Bronchial epithelial cell (primary cell): ENCODE results near the gene DNALI1. TPM values are rescaled to one million over a fixed set of nuclear protein-coding genes. Genes with fewer than 3 reads are reported as not detected.
"Not testable (repeated sequence)": the region's sequence is repeated elsewhere in the genome, so short reads cannot be mapped to it uniquely, and the experiment has no call there.

Experiments
- DNase-seq: peaks from one replicate; pipeline ENCODE4 v3.0.0-alpha.2; 2010; ENCODE audit warnings: low read depth
- FAIRE-seq: peaks from 2 replicates; lab custom pipeline; 2011; peaks lifted over from hg19 to GRCh38; lab: Jason Lieb, UNC
- H3K27me3 ChIP-seq: 2 replicates; pipeline ENCODE4 v1.5.1; 2011; ENCODE audit warnings: low read length; ENCODE audit not compliant: control insufficient read depth, insufficient read depth
- H3K36me3 ChIP-seq: 2 replicates; pipeline ENCODE4 v1.5.1; 2011; ENCODE audit warnings: low read length; ENCODE audit not compliant: control insufficient read depth, insufficient read depth
- H3K4me3 ChIP-seq: 2 replicates; pipeline ENCODE4 v1.5.1; 2011; ENCODE audit warnings: mild to moderate bottlenecking, low read depth, low read length, control low read depth
- total RNA-seq: library from RNA; depleted of rRNA; stranded (reverse); fragments of >200 nt; gene quantifications from 2 replicates; pipeline ENCODE4 v1.2.1, GENCODE V29; 2014
- TF ChIP-seq, protein P1 (sequence below): IDR thresholded peaks from 2 replicates; pipeline ENCODE4 v1.5.1; 2011; ENCODE audit warnings: mild to moderate bottlenecking, moderate library complexity, low read length, control low read depth, inconsistent platforms; ENCODE audit not compliant: insufficient read depth, severe bottlenecking

Gene DNALI1
- total RNA-seq, 1 donor from 2014 or later, result under 0.01 TPM

DNA sequence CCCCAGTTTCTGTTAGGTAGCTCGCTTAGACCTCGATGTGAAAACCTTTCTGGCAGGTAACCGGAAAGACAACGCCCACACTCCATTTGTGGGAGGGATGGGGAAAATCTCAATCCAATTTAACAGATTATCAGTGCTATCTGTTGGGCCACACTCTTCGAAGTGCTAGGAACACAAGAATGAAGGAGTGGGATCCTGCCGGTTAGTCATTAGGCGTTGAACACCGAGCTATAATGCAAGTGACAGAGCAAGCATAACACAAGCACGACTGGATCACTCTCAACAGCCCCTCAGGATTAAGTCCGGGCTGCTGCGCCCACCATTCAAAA lies 3.2 kb upstream of the DNALI1 start:
- TF ChIP-seq, protein P1, sequence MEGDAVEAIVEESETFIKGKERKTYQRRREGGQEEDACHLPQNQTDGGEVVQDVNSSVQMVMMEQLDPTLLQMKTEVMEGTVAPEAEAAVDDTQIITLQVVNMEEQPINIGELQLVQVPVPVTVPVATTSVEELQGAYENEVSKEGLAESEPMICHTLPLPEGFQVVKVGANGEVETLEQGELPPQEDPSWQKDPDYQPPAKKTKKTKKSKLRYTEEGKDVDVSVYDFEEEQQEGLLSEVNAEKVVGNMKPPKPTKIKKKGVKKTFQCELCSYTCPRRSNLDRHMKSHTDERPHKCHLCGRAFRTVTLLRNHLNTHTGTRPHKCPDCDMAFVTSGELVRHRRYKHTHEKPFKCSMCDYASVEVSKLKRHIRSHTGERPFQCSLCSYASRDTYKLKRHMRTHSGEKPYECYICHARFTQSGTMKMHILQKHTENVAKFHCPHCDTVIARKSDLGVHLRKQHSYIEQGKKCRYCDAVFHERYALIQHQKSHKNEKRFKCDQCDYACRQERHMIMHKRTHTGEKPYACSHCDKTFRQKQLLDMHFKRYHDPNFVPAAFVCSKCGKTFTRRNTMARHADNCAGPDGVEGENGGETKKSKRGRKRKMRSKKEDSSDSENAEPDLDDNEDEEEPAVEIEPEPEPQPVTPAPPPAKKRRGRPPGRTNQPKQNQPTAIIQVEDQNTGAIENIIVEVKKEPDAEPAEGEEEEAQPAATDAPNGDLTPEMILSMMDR, result no peak
- Histone ChIP-seq H3K4me3 (peak overlapping the region; percentile 100), H3K27me3 (no peaks in the 10 kb centered on the region), H3K36me3 (peaks cover 4% of the 10 kb centered on the region)
- DNase-seq (peak; percentile 4), FAIRE-seq (no peak)

DNA sequence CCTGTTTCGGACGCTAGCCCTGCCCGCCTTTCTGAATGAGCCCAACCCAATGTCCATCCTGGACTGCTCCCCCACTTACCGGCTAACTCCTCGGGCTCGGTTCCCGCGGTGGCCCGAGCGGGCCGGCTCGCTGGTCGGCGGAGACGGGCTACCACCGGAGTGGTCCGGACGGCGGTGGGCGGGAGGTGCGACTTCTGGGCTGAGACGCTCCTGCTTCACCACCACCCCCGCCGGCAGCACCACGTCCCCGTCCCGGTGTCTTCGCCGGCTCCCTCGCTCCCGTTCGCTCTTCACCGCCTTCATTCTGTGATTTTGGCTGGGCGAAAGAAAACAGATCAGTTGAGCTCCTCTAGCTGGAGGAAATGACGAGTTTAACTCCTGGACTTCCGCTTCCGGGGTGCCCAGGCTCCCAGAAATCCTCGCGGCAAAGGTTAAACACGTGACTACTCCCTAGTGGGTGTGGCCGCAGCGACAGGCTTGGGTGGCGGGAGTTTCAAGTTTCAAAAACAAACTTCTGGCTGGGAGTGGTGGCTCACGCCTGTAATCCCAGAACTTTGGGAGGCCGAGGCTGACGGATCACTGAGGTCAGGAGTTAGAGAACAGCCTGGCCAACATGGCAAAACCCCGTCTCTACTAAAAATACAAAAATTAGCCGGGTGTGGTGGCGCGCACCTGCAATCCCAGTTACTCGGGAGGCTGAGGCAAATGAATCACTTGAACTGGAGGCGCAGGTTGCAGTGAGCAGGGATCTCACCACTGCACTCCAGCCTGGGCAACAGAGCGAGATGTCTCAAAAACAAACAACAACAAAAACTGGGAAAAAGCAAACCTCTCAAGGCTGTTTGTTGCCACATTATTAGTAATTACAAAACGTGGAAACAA lies 2.6 kb upstream of the DNALI1 start, which contains the start of gene SNIP1:
TSS of gene SNIP1 (minus strand) at position 367 of the 882 bp plus-strand sequence. CDS start at position 303, 64 bp downstream.
- FAIRE-seq, result no peak

DNA sequence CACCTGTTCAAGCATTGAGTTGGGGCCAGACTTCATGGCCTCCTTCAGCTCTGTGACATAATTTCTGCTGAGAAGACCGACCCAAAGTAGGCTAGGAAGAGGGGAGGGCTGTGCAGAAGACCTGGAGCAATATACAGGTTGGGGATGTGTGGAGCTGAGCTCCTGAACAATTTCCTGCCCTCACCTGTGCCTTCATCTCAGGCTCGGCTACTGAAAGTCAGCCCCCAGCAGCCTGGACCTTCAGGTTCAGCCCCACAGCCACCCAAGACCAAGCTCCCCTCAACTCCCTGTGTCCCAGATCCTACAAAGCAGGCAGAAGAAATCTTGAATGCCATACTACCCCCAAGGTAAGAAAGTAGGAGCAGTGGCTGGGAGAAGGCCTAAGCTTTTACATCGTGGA lies 662 bp downstream of the DNALI1 start:
- TF ChIP-seq, protein P1, result no peak
- no peak for DNase-seq
- peaks cover 2% of the 10 kb centered on the region for H3K36me3 ChIP-seq
- no peak for FAIRE-seq
- H3K4me3 ChIP-seq, result no peak overlapping the region
- H3K27me3 ChIP-seq, result no peaks in the 10 kb centered on the region

More for the DNA sequence above, 2.6 kb upstream of the DNALI1 start, which contains the start of gene SNIP1:
- Histone ChIP-seq H3K27me3 (no peaks in the 10 kb centered on the region), H3K4me3 (peak within 1 kb of the TSS; percentile 100), H3K36me3 (peaks cover 3% of the 10 kb centered on the region)
- DNase-seq, result peak; percentile 86
- TF ChIP-seq, protein P1, result no peak

DNA sequence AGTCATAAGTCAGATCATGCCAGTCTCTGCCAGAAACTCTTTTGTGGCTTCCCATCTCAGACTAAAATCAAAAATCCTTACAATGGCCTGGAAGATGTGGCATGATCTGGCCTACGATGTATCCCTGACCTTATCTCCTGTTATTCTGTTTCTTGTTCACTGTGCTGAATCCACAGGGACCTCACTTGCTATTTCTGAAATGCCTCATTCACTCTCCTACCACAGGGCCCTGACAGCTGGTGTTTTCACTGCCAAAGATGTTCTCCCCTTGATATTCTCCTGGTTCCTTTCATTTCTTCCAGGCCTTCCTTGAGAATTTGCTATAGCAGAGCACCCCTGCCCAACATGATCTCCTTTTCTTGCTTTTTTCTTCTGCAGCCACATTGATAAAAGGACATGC lies 1.7 kb downstream of the DNALI1 start:
- FAIRE-seq, result no peak
- Histone ChIP-seq H3K4me3 (no peak overlapping the region), H3K27me3 (no peaks in the 10 kb centered on the region), H3K36me3 (no peaks in the 10 kb centered on the region)
- TF ChIP-seq, protein P1, result no peak
- DNase-seq, result no peak

DNA sequence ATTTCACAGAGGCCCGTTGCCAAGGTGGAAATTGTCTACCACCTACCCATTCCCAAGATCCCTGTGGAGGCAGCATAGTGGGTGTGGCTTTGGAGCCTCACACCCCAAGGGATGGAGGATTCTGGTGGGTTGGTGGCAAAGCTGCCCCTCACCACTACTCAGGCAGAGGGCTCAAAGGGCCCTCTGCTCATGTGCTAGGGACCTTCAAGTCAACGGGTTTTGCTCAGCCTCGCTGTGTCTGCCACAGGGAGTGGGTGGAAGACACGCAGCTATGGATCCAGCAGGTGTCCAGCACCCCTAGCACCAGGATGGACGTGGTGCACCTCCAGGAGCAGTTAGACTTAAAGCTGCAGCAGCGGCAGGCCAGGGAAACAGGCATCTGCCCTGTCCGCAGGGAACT lies 2.3 kb downstream of the DNALI1 start:
- TF ChIP-seq, protein P1, result no peak
- no peaks in the 10 kb centered on the region for H3K27me3 ChIP-seq
- no peak for FAIRE-seq
- no peak overlapping the region for H3K4me3 ChIP-seq
- no peaks in the 10 kb centered on the region for H3K36me3 ChIP-seq
- DNase-seq, result no peak

DNA sequence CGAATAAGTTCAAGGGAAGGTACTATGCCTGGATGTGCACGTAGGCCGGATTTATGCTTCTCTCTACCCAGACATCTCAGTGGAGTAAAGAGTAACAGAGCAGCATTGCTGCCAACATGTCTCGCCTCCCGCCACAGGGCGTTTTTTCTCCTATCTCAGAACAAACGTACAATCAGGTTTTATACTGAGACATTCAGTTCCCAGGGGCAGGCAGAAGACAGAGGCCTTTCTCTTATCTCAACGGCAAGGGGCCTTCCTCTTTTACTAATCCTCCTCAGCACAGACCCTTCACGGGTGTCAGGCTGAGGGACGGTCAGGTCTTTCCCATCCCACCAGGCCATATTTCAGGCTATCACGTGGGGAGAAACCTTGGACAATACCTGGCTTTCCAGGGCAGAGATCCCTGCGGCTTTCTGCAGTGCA lies 3.2 kb downstream of the DNALI1 start:
- not testable (repeated sequence) for H3K36me3 ChIP-seq, H3K27me3 ChIP-seq, FAIRE-seq, DNase-seq, H3K4me3 ChIP-seq
